Activated T-helper 1 cell treated with anti-CD3 and anti-CD28 coated beads, Interleukin-2, amount 50 U/mL, for 16 hours (primary cell): ENCODE measurements around the gene OCSTAMP.

Source experiments
- DNase-seq, 2 donors: peaks; one replicate each; pipeline ENCODE4 v3.0.0-alpha.2; 2020; ENCODE audit warnings: low read depth in 1 of 2, low spot score in 1 of 2

The OCSTAMP gene

DNA sequence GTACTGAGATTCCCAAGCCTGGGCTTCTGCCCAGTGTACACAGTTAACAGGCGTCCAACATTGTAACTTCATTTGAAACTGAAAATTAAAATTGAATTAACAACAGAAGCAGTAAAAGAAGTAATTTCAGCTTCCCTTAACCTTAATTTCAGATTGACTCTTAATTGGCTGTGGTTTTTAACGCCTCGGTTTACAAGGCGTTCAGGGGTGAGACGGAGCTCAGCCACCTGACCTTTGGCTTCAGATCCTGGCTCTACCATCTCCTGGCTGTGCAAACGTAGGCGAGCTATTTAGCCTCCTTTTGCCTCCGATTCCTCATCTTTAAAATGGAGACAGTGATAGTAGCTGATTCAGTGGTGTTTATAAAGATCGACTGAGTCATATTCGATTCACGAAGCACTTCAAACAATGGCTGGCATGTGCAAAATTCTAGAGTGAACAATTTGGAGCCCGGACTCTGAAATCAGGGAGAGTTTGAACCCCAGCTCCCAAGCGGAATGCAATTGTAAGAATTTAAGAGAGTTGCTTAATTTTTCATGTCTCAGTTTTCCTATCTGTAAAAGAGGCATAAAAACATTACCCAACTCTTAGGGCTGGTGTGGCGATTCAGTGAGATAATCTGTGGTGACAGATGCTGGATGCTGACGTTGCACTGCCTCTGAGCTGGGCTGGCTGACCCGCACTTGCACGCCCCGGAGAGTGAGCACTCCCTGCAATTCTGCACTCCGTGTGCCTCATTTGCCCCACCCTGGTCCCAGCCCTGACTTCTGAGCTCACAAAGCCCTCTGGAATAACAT, 23.5 kb upstream of the OCSTAMP start:
- no peak for DNase-seq

- no peak for DNase-seq
Measured at GRCh38 chr20:46573234-46573633, 22.8 kb upstream of the OCSTAMP start.

DNA sequence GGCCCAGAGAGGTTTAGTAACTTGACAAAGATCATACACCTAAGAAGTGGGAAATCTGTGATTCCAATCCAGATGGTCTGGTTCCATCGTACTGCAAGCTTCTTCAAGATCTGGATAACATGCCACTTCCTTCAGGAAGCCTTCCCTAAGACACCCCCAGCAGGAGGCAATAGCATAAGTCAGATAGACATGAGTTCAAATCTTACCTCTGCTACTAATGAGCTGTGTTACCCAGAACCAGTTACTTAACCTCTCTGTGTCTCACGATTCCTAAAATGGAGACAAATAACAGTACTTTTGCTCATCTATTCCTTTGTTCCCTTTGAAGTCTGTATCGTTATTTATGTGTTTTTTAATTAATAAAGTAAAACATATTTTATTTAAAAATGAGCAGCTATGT, 22.3 kb upstream of the OCSTAMP start:
- no peak for DNase-seq

DNA sequence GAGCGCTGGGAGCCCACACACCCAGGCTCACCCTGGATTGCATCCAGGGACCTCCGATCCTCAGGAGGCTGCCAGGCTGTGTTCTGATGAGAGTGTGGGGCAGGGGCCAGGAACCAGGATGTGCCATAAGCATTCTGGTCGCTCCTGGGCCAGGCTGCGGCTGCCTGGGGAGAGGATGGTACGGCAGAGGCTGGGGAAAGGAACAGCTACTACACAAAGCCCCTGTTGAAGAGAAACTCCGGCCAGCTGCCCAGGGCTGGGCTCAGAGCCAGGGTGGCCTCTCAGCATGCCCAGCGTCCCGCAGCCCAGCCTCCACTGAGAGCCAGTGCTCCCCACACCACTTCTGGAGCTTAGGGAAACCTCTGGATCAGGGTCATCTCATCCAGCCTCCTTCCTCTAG, 21.7 kb upstream of the OCSTAMP start:
- DNase-seq, result no peak

GRCh38 chr20:46571418-46571817, 21.0 kb upstream of the OCSTAMP start:
- DNase-seq, result no peak

DNA sequence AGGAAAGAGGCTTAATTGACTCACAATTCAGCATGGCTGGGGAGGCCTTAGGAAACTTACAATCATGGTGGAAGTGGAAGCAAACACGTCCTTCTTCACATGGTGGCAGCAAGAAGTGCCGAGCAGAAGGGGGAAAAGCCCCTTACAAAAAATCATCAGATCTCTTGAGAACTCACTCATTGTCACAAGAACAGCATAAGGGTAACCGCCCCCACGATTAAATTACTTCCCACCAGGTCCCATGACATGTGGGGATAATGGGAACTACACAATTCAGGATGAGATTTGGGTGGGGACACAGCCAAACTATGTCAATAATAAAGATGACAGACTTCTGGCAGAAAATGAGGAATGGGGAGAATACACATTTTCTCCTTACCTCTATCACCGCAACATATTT, 20.5 kb upstream of the OCSTAMP start:
- DNase-seq, result no peak

- DNase-seq, result no peak
Measured at GRCh38 chr20:46569961-46570360, 19.5 kb upstream of the OCSTAMP start.

GRCh38 chr20:46568570-46569129, 18.2 kb upstream of the OCSTAMP start:
- no peak for DNase-seq

DNA sequence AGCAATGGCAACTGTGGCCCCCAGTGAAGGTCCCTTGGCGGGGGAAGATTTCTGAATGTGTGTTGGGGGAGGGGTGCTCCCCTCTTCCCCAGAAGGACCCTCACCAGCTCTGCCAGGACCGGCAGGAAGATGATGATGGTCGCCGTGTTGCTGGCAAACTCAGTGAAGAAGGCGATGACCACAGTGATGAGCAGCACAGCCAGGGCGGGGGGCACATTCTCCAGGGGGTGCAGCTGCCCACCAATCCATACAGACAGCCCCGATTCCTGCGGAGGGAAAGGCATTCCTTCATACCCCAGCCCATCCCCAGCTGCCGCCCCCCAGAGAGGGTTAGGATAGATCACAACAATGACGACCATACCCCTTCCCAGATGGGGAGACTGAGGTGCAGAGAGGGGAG, 15.7 kb upstream of the OCSTAMP start:
- no peak for DNase-seq

- DNase-seq, result no peak
Measured at GRCh38 chr20:46564241-46564957, 13.9 kb upstream of the OCSTAMP start.

DNA sequence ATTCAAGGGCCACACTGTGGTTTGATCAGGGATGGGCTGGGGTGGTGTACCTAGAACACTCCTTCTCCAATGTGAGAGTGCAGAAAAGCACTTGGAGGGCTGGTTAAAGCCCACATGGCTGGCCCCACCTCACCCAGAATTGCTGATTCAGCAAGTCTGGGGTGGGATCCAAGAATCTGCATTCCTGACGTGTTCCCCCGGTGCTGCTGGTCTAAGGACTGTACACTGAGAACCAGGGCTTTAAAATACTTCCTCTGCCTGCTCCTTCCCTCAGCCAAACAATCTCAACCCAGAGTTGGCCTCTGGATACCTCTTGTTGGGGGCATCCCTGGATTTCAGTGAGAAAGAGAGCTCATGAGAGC, 13.4 kb upstream of the OCSTAMP start:
- no peak for DNase-seq

GRCh38 chr20:46563170-46563859, 12.9 kb upstream of the OCSTAMP start:
- no peak for DNase-seq

GRCh38 chr20:46562373-46563169, 12.1 kb upstream of the OCSTAMP start:
- peak; percentile 14 to 29 for DNase-seq

GRCh38 chr20:46562009-46562372, 11.5 kb upstream of the OCSTAMP start:
- DNase-seq, result no peak

GRCh38 chr20:46559685-46560440, 9.4 kb upstream of the OCSTAMP start:
- DNase-seq, result no peak

DNA sequence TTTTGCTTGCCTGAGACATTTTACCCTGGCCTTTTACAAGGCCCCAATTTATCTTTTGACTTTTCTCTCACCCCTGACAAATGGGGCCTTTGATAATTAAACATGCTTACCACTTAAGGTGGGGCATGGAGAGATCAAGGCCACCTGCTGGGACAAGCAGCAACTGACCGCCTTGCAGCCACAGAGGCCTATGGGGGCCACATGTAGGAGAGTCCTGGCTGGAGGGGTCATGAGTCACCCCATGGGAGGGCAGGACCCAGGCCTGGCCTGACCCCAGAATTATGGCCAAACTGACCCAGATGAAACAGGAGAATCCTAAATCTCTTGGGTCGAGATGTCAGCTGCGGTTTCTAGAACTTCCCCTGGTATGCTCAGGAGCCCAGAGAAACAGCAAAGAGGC, 8.5 kb upstream of the OCSTAMP start:
- DNase-seq, result no peak

DNA sequence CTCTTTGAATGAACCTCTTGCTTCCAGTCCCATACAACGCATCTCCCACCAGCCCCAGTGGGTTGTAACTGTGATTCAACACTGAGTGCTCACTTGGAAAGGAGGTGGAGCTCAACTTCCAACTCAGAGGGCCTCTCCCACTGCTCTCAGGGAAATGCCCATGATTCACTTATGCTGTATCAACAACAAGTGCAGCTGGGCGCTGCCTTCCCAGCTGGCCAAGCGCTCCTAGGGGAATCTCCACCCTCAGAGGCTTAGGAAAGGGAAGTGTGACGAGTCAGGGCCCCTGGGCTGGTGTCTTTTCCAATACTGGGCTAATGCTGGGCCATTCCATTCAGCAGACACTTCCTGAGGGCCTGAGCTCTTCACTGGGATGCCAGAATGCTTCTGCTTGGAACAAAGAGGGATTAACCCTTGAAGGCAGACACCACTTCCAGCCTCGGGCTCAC, 8.1 kb upstream of the OCSTAMP start:
- no peak for DNase-seq

GRCh38 chr20:46557231-46557956, 6.9 kb upstream of the OCSTAMP start:
- DNase-seq, result no peak

GRCh38 chr20:46555370-46555956, 5.0 kb upstream of the OCSTAMP start:
- DNase-seq, result no peak
